PC-9 (cell line): Measurements from ENCODE around the gene CR2. TPM values are rescaled to one million over a fixed set of nuclear protein-coding genes. Genes with fewer than 3 reads are reported as not detected.

Experiments
- total RNA-seq: library from RNA; stranded (reverse); gene quantifications from 2 replicates; pipeline ENCODE4 v1.2.3, GENCODE V29; 2021

Gene CR2
- total RNA-seq, 1 experiment from 2014 or later: 4.3 TPM

Other genes starting within 250 kb of the CR2 start
- gene CD55, start 132.7 kb upstream of the CR2 start, total RNA-seq: 45.9 and 46.4 TPM in 2 replicates
- not detected in 2 replicates for gene CR1, start 41.8 kb downstream of the CR2 start, total RNA-seq
- not detected in 2 replicates for gene CR1L, start 190.8 kb downstream of the CR2 start, total RNA-seq